HG02840 (cell line): ENCODE data around the gene SEMA3F.
A peak's percentile ranks its signal among the peaks of the same experiment; 100 is the strongest.
"Not testable (repeated sequence)": the region's sequence is repeated elsewhere in the genome, so short reads cannot be mapped to it uniquely, and the experiment has no call there.

Source experiments
- ATAC-seq: cut with Tn5 transposase; IDR thresholded peaks from one replicate; pipeline ENCODE4 v1.9.1; 2021; ENCODE audit warnings: mild to moderate bottlenecking, moderate library complexity, moderate number of reproducible peaks; ENCODE audit not compliant: unreplicated experiment, low FRiP score

SEMA3F gene

GRCh38 chr3:50227390-50228183, 72.5 kb downstream of the SEMA3F start:
- ATAC-seq, result peak; percentile 69

GRCh38 chr3:50228184-50228763, 73.2 kb downstream of the SEMA3F start:
- not testable (repeated sequence) for ATAC-seq

- no peak for ATAC-seq
These were observed 74.4 kb downstream of the SEMA3F start for GRCh38 chr3:50229490-50229889.

GRCh38 chr3:50230104-50230793, 75.1 kb downstream of the SEMA3F start:
- ATAC-seq, result no peak

GRCh38 chr3:50230794-50231125, 75.6 kb downstream of the SEMA3F start:
- ATAC-seq, result no peak

- ATAC-seq, result no peak
These were observed 76.5 kb downstream of the SEMA3F start for GRCh38 chr3:50231581-50231980.

- no peak for ATAC-seq
These were observed 77.2 kb downstream of the SEMA3F start for GRCh38 chr3:50232303-50232702.

GRCh38 chr3:50233176-50233575, 78.1 kb downstream of the SEMA3F start:
- no peak for ATAC-seq

- peak; percentile 95 for ATAC-seq
These were observed 80.8 kb downstream of the SEMA3F start, which contains the start of gene GNAI2 for GRCh38 chr3:50235716-50236483. Gene GNAI2 (plus strand): TSS chr3:50236204. CDS start chr3:50236336, 132 bp downstream.

- no peak for ATAC-seq
These were observed 81.5 kb downstream of the SEMA3F start for GRCh38 chr3:50236484-50237132.

- ATAC-seq, result no peak
These were observed 82.1 kb downstream of the SEMA3F start for GRCh38 chr3:50237133-50237651.

GRCh38 chr3:50237754-50238548, 82.8 kb downstream of the SEMA3F start:
- ATAC-seq, result no peak

- no peak for ATAC-seq
These were observed 83.5 kb downstream of the SEMA3F start for GRCh38 chr3:50238549-50239026.
